Thymus (tissue), 11 donors: Measurements from ENCODE around the gene TBC1D5. TPM values are rescaled to one million over a fixed set of nuclear protein-coding genes. Genes with fewer than 3 reads are reported as not detected.

Experiments used
- DNase-seq, 9 donors: peaks; one replicate each; pipeline ENCODE4 v3.0.0-alpha.2; 2013; ENCODE audit warnings: low spot score in 9 of 9, low read depth in 6 of 9, missing footprints in 1 of 9
- H3K27ac ChIP-seq, 2 donors: one replicate each; pipeline ENCODE4 v1.5.1; 2013; ENCODE audit warnings: control low read depth in 1 of 2, low read depth in 1 of 2, low read length in 1 of 2, mild to moderate bottlenecking in 1 of 2, moderate library complexity in 1 of 2
- H3K27me3 ChIP-seq, 2 donors: one replicate each; pipeline ENCODE4 v1.5.1; 2013; ENCODE audit warnings: low read length in 1 of 2; ENCODE audit not compliant: control insufficient read depth in 2 of 2, insufficient read depth in 1 of 2
- H3K36me3 ChIP-seq, 2 donors: one replicate each; pipeline ENCODE4 v1.5.1; 2013; ENCODE audit warnings: low read length in 1 of 2, mild to moderate bottlenecking in 1 of 2, moderate library complexity in 1 of 2; ENCODE audit not compliant: control insufficient read depth in 2 of 2, insufficient read depth in 2 of 2
- H3K4me1 ChIP-seq, 2 donors: one replicate each; pipeline ENCODE4 v1.5.1; 2013; ENCODE audit warnings: low read length in 2 of 2; ENCODE audit not compliant: control insufficient read depth in 2 of 2, insufficient read depth in 2 of 2
- H3K4me3 ChIP-seq, 2 donors: one replicate each; pipeline ENCODE4 v1.5.1; 2013; ENCODE audit warnings: low read length in 2 of 2, control low read depth in 1 of 2, mild to moderate bottlenecking in 1 of 2
- H3K9me3 ChIP-seq, 2 donors: one replicate each; pipeline ENCODE4 v1.5.1; 2013; ENCODE audit warnings: low read length in 1 of 2, mild to moderate bottlenecking in 1 of 2; ENCODE audit not compliant: control insufficient read depth in 2 of 2, insufficient read depth in 1 of 2
- WGBS: extraction: QIAGEN DNeasy Blood & Tissue Kit; methylation state at CpG from one replicate; pipeline ENCODE4 v1.1.7; 2013; 5-methylcytosine and 5-hydroxymethylcytosine counted together
- polyA plus RNA-seq: library from polyadenylated mRNA; stranded (reverse); fragments of 200-250 nt; gene quantifications from one replicate; pipeline ENCODE4 v1.2.3, GENCODE V29; 2013
- total RNA-seq: library from RNA; stranded (reverse); fragments of 120-200 nt; gene quantifications from one replicate; pipeline ENCODE4 v1.2.4, GENCODE V29; 2013
- donor health status: healthy.

TBC1D5 gene
- total and polyA plus RNA-seq, 2 donors = 8.9 to 37.3 TPM

GRCh38 chr3:17456650-17457049 lies 285.8 kb downstream of the TBC1D5 start:
- H3K4me3 ChIP-seq = no peak overlapping the region
- WGBS = 98% methylated on average over 1 of the region's 1 CpG
- no peaks in the 10 kb centered on the region for H3K27me3 ChIP-seq
- H3K4me1 ChIP-seq = no peaks in the 10 kb centered on the region
- H3K27ac ChIP-seq = no peak overlapping the region
- H3K36me3 ChIP-seq = no peaks in the 10 kb centered on the region
- no peaks in the 10 kb centered on the region for H3K9me3 ChIP-seq
- no peak for DNase-seq

GRCh38 chr3:17456046-17456445 lies 286.4 kb downstream of the TBC1D5 start:
- Histone ChIP-seq H3K9me3 (no peaks in the 10 kb centered on the region), H3K4me3 (no peak overlapping the region), H3K4me1 (no peaks in the 10 kb centered on the region), H3K36me3 (no peaks in the 10 kb centered on the region), H3K27me3 (no peaks in the 10 kb centered on the region), H3K27ac (no peak overlapping the region)
- no peak for DNase-seq

- no peaks in the 10 kb centered on the region for H3K27me3 ChIP-seq
- H3K4me1 ChIP-seq = no peaks in the 10 kb centered on the region
- no peaks in the 10 kb centered on the region for H3K9me3 ChIP-seq
- no peaks in the 10 kb centered on the region for H3K36me3 ChIP-seq
- H3K27ac ChIP-seq = no peak overlapping the region
- H3K4me3 ChIP-seq = no peak overlapping the region
- DNase-seq = no peak
These were observed 297.6 kb downstream of the TBC1D5 start for GRCh38 chr3:17444865-17445264.

- no peak overlapping the region for H3K4me3 ChIP-seq
- H3K36me3 ChIP-seq = no peaks in the 10 kb centered on the region
- no peak for DNase-seq
- H3K9me3 ChIP-seq = no peaks in the 10 kb centered on the region
- H3K27ac ChIP-seq = no peak overlapping the region
- no peaks in the 10 kb centered on the region for H3K4me1 ChIP-seq
- H3K27me3 ChIP-seq = no peaks in the 10 kb centered on the region
- 99% methylated on average over 4 of the region's 4 CpGs for WGBS
These were observed 299.3 kb downstream of the TBC1D5 start for GRCh38 chr3:17443142-17443541.

GRCh38 chr3:17442332-17443049 lies 299.9 kb downstream of the TBC1D5 start:
- no peaks in the 10 kb centered on the region for H3K9me3 ChIP-seq
- H3K4me1 ChIP-seq = no peaks in the 10 kb centered on the region
- H3K36me3 ChIP-seq = no peaks in the 10 kb centered on the region
- H3K27me3 ChIP-seq = no peaks in the 10 kb centered on the region
- 95% methylated on average over 3 of the region's 3 CpGs for WGBS
- H3K27ac ChIP-seq = no peak overlapping the region
- no peak for DNase-seq
- H3K4me3 ChIP-seq = no peak overlapping the region

GRCh38 chr3:17433876-17434275 lies 308.6 kb downstream of the TBC1D5 start:
- DNase-seq = peak in 8 of 9 donors; percentile 20 to 72 (median 38)
- no peaks in the 10 kb centered on the region for H3K27me3 ChIP-seq
- 62% methylated on average over 4 of the region's 4 CpGs for WGBS

GRCh38 chr3:17432236-17432635 lies 310.2 kb downstream of the TBC1D5 start:
- H3K27me3 ChIP-seq = no peaks in the 10 kb centered on the region

More at GRCh38 chr3:17433876-17434275, 308.6 kb downstream of the TBC1D5 start:
- Histone ChIP-seq H3K27ac (no peak overlapping the region), H3K9me3 (no peaks in the 10 kb centered on the region), H3K36me3 (no peaks in the 10 kb centered on the region), H3K4me3 (no peak overlapping the region), H3K4me1 (no peaks in the 10 kb centered on the region)

GRCh38 chr3:17431484-17432045 lies 310.9 kb downstream of the TBC1D5 start:
- 98% methylated on average over 2 of the region's 2 CpGs for WGBS
- H3K9me3 ChIP-seq = no peaks in the 10 kb centered on the region
- H3K36me3 ChIP-seq = no peaks in the 10 kb centered on the region
- H3K4me1 ChIP-seq = no peaks in the 10 kb centered on the region
- H3K4me3 ChIP-seq = no peak overlapping the region
- no peaks in the 10 kb centered on the region for H3K27me3 ChIP-seq
- DNase-seq = no peak
- no peak overlapping the region for H3K27ac ChIP-seq

More at GRCh38 chr3:17432236-17432635, 310.2 kb downstream of the TBC1D5 start:
- no peak overlapping the region for H3K27ac ChIP-seq
- no peaks in the 10 kb centered on the region for H3K4me1 ChIP-seq
- H3K36me3 ChIP-seq = no peaks in the 10 kb centered on the region
- DNase-seq = no peak
- no peak overlapping the region for H3K4me3 ChIP-seq
- H3K9me3 ChIP-seq = no peaks in the 10 kb centered on the region

- 45% methylated on average over 2 of the region's 2 CpGs for WGBS
- H3K4me3 ChIP-seq = no peak overlapping the region
- H3K4me1 ChIP-seq = no peaks in the 10 kb centered on the region
- no peak overlapping the region for H3K27ac ChIP-seq
- H3K36me3 ChIP-seq = no peaks in the 10 kb centered on the region
- no peaks in the 10 kb centered on the region for H3K9me3 ChIP-seq
- DNase-seq = peak in 5 of 9 donors; percentile 22 to 56 (median 26)
- no peaks in the 10 kb centered on the region for H3K27me3 ChIP-seq
These were observed 311.4 kb downstream of the TBC1D5 start for GRCh38 chr3:17431004-17431403.
